ENCODE data around the gene SLC12A2.

DNA sequence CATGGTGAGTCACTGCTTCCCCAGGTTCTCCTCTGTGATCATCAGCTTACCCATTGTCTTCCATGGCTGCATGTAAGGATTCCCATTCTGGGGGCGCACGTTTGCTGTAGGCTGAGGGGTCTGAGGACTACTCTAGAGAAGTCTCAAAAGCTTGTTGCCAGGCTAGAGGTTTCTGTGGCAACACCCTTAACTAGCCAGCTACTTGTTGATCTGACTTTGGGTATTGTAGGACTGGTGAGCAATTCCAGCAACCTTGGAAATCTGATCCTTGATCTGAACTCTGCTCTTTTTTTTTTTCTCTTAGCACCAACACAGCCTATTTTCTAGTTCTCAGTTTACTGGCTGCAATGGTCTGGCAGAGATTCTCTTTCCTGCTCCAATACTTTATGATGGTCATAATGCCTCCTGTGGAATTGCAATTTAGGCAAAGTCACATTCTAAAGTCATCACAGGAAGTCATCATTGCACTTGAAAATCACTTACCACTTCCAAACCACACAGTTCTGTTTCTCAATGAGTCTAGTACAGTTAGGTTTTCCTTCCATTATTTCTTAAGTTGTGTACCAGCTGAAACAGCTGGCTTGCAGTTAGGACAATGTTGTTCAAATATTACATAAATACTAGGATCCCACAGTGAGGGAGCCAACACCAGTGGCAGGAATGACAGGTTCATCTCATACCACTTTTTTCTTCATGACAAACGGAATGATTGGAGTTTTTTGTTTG, 110.3 kb downstream of the SLC12A2 start:
- TF ChIP-seq, protein P1, sequence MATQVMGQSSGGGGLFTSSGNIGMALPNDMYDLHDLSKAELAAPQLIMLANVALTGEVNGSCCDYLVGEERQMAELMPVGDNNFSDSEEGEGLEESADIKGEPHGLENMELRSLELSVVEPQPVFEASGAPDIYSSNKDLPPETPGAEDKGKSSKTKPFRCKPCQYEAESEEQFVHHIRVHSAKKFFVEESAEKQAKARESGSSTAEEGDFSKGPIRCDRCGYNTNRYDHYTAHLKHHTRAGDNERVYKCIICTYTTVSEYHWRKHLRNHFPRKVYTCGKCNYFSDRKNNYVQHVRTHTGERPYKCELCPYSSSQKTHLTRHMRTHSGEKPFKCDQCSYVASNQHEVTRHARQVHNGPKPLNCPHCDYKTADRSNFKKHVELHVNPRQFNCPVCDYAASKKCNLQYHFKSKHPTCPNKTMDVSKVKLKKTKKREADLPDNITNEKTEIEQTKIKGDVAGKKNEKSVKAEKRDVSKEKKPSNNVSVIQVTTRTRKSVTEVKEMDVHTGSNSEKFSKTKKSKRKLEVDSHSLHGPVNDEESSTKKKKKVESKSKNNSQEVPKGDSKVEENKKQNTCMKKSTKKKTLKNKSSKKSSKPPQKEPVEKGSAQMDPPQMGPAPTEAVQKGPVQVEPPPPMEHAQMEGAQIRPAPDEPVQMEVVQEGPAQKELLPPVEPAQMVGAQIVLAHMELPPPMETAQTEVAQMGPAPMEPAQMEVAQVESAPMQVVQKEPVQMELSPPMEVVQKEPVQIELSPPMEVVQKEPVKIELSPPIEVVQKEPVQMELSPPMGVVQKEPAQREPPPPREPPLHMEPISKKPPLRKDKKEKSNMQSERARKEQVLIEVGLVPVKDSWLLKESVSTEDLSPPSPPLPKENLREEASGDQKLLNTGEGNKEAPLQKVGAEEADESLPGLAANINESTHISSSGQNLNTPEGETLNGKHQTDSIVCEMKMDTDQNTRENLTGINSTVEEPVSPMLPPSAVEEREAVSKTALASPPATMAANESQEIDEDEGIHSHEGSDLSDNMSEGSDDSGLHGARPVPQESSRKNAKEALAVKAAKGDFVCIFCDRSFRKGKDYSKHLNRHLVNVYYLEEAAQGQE (IDR thresholded peaks at IDR 0.05; ENCODE audit: insufficient read depth in 1 of 2, low read depth in 2 of 2, low read length in 2 of 2), result no peak
- TF ChIP-seq SIN3A (IDR thresholded peaks at IDR 0.05; ENCODE audit: borderline replicate concordance, insufficient read depth, low read length) (no peak), POLR2AphosphoS5 (IDR thresholded peaks at IDR 0.05; ENCODE audit: low read depth, low read length) (no peak), TAF1 (IDR thresholded peaks at IDR 0.05; ENCODE audit: borderline replicate concordance, insufficient read depth, low read length) (no peak)

Data from PFSK-1 (cell line).